Glutamatergic neuron (in vitro differentiated cells): ENCODE results near the gene PGLYRP4. TPM values are rescaled to one million over a fixed set of nuclear protein-coding genes. Genes with fewer than 3 reads are reported as not detected.
A peak's percentile ranks its signal among the peaks of the same experiment; 100 is the strongest.
"Not testable (repeated sequence)": the region's sequence is repeated elsewhere in the genome, so short reads cannot be mapped to it uniquely, and the experiment has no call there.

Experiments
- DNase-seq: peaks from one replicate; pipeline ENCODE4 v3.0.0; 2022
- H3K27ac Mint-ChIP-seq: one replicate; pipeline ENCODE4 v1.8.0; 2020; ENCODE audit warnings: mild to moderate bottlenecking, mixed read lengths, inconsistent platforms; ENCODE audit not compliant: unreplicated experiment
- H3K27me3 Mint-ChIP-seq: one replicate; pipeline ENCODE4 v1.8.0; 2020; ENCODE audit warnings: mild to moderate bottlenecking, moderate library complexity, mixed read lengths, inconsistent platforms; ENCODE audit not compliant: unreplicated experiment
- H3K36me3 Mint-ChIP-seq: one replicate; pipeline ENCODE4 v1.8.0; 2020; ENCODE audit warnings: mild to moderate bottlenecking, mixed read lengths, inconsistent platforms; ENCODE audit not compliant: unreplicated experiment
- H3K4me1 Mint-ChIP-seq: one replicate; pipeline ENCODE4 v1.8.0; 2020; ENCODE audit warnings: mild to moderate bottlenecking, low read depth, mixed read lengths, inconsistent platforms; ENCODE audit not compliant: unreplicated experiment
- H3K4me3 Mint-ChIP-seq: one replicate; pipeline ENCODE4 v1.8.0; 2020; ENCODE audit warnings: mild to moderate bottlenecking, mixed read lengths, inconsistent platforms; ENCODE audit not compliant: unreplicated experiment
- H3K9me3 Mint-ChIP-seq: one replicate; pipeline ENCODE4 v1.8.0; 2020; ENCODE audit warnings: mild to moderate bottlenecking, moderate library complexity, mixed read lengths, inconsistent platforms; ENCODE audit not compliant: unreplicated experiment
- total RNA-seq: library from RNA; stranded (reverse); fragmentation: NEBNext Ultra II Directional; extraction: Animal tissue kit (Norgen Biotek cat#: 25700); gene quantifications from one replicate; pipeline ENCODE4 v1.2.1, GENCODE V29; 2021; ENCODE audit not compliant: unreplicated experiment
- TF ChIP-seq, protein P1 (sequence below): fragments of 200-600 bp; sonication (generic); IDR thresholded peaks from one replicate; pipeline ENCODE4 v1.5.0; 2021; ENCODE audit not compliant: partially characterized antibody, unreplicated experiment

PGLYRP4 gene
- total RNA-seq, 1 donor from 2014 or later, result not detected

DNA sequence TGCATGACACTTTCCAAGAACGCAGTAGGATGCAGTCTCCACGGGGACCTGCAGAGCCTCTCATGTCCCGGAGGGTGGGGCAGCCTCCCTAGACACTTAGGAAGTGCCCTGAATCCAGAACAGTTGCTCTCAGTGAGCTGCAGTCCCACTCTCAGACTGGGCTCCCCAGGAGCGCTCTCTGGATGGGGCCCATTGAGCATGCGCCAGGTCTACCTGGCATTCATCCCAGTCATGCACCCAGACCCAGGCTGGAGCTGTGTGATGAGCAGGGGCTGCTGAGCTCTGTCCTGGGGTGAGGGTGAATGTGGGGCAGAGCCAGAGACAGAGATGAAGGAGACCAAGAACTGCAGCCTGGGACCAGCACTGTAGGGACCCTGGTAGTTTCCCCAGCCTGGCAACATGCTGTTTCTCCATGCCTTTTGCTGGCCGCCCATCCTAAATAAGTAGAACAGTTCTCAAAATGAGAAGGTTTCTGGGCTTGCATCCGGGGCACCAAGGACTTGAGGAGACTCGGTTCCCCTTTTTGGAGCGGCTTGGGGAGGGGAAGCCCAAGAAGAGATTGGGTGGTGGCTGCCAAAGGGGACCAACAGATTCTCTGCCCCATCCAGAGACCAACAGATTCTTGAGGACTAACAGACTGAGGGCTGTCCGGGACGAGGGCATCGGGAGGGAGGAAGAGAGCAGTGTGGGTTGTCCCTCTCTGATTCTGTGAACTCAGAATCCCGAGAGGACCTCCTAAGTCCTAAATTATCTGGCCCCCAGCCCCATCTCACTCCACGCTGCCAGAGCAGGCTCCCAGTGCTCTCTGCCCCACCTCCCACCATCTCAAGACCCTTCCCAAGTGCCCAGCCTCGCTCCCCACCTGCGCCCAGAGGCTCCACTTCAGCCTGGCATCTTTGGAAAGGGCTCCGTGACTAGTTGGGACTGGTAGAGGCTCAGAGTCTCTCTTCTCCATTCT, 1.0 kb upstream of the PGLYRP4 start:
- Mint-ChIP-seq H3K36me3 (no peaks in the 10 kb centered on the region), H3K4me3 (no peak overlapping the region), H3K27me3 (peaks cover 7% of the 10 kb centered on the region), H3K27ac (no peak overlapping the region), H3K4me1 (no peaks in the 10 kb centered on the region), H3K9me3 (no peaks in the 10 kb centered on the region)
- no peak for DNase-seq
- TF ChIP-seq, protein P1, sequence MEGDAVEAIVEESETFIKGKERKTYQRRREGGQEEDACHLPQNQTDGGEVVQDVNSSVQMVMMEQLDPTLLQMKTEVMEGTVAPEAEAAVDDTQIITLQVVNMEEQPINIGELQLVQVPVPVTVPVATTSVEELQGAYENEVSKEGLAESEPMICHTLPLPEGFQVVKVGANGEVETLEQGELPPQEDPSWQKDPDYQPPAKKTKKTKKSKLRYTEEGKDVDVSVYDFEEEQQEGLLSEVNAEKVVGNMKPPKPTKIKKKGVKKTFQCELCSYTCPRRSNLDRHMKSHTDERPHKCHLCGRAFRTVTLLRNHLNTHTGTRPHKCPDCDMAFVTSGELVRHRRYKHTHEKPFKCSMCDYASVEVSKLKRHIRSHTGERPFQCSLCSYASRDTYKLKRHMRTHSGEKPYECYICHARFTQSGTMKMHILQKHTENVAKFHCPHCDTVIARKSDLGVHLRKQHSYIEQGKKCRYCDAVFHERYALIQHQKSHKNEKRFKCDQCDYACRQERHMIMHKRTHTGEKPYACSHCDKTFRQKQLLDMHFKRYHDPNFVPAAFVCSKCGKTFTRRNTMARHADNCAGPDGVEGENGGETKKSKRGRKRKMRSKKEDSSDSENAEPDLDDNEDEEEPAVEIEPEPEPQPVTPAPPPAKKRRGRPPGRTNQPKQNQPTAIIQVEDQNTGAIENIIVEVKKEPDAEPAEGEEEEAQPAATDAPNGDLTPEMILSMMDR, result no peak

DNA sequence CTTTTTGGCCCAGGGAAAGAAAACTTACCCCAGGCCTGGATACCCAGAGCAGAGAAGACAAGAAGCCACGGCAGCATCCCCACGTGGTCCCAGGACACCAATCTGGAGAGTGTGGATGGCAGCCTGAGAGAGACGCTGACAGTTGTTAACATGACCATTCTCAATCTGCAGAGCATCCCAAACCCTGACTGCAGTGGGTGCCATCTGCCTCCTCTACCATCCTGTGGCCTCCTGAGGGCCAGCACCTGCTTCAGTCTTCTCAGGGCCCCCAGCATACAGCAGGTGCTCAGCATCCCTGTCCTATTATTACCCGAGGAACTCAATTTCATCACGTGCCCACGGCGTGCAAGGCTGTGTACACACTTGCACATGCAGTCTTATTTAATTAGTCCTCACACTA, 785 bp downstream of the PGLYRP4 start:
- no peak for DNase-seq
- Mint-ChIP-seq H3K4me1 (no peaks in the 10 kb centered on the region), H3K4me3 (no peak overlapping the region), H3K36me3 (no peaks in the 10 kb centered on the region), H3K9me3 (no peaks in the 10 kb centered on the region), H3K27me3 (peaks cover 7% of the 10 kb centered on the region), H3K27ac (peak overlapping the region; percentile 2)
- TF ChIP-seq, protein P1, result no peak

DNA sequence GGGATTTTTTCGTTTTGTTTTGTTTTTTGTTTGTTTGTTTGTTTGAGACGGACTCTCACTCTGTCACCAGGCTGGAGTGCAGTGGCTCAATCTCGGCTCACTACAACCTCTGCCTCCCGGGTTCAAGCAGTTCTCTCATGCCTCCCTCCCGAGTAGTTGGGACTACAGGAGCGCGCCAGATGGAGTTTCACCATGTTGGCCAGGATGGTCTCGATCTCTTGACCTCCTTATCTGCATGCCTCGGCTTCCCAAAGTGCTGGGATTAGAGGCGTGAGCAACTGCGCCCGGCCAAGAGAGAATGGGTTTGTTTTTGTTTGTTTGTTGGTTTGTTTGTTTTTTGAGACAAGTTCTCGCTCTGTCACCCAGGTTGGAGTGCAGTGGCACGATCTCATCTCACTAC, 1.6 kb downstream of the PGLYRP4 start:
- H3K27me3 Mint-ChIP-seq, result peaks cover 13% of the 10 kb centered on the region

DNA sequence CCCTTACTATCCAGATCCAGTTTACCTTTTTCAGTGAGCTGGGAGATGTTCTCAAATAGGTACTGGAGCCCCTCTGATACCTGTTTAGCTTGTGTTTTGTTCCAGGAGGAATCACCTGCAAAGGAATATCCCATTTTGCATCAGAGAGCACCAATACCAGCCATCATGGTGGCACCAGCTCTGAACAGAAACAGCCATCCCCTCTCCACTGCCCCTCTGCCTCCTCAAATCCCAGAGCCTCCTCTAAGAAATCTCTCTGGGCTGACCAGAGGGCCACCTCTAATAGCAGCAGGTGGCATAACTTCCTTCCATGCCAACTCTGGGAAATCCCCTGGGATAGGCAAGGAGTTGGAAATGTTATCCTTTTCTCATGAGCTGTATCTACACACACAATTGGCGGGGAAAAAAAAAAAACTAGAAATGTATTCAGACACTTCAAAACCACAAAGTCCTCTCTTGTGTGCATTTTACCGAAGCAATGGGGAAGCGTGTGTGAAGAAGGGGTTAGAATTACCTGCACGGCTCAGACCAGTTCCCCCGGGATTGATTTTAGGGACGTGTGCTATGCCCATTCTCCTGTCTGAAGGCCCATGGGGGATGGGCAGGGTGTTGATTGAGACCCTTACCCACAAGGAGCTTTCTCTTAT, 2.4 kb downstream of the PGLYRP4 start:
- no peak overlapping the region for H3K27ac Mint-ChIP-seq
- H3K9me3 Mint-ChIP-seq, result no peaks in the 10 kb centered on the region
- H3K27me3 Mint-ChIP-seq, result peaks cover 13% of the 10 kb centered on the region
- no peaks in the 10 kb centered on the region for H3K4me1 Mint-ChIP-seq
- H3K4me3 Mint-ChIP-seq, result no peak overlapping the region
- TF ChIP-seq, protein P1, result no peak
- DNase-seq, result no peak
- H3K36me3 Mint-ChIP-seq, result peaks cover 7% of the 10 kb centered on the region

More for the DNA sequence above, 1.6 kb downstream of the PGLYRP4 start:
- H3K9me3 Mint-ChIP-seq, H3K4me3 Mint-ChIP-seq, DNase-seq, H3K4me1 Mint-ChIP-seq, H3K27ac Mint-ChIP-seq, H3K36me3 Mint-ChIP-seq: not testable (repeated sequence)

DNA sequence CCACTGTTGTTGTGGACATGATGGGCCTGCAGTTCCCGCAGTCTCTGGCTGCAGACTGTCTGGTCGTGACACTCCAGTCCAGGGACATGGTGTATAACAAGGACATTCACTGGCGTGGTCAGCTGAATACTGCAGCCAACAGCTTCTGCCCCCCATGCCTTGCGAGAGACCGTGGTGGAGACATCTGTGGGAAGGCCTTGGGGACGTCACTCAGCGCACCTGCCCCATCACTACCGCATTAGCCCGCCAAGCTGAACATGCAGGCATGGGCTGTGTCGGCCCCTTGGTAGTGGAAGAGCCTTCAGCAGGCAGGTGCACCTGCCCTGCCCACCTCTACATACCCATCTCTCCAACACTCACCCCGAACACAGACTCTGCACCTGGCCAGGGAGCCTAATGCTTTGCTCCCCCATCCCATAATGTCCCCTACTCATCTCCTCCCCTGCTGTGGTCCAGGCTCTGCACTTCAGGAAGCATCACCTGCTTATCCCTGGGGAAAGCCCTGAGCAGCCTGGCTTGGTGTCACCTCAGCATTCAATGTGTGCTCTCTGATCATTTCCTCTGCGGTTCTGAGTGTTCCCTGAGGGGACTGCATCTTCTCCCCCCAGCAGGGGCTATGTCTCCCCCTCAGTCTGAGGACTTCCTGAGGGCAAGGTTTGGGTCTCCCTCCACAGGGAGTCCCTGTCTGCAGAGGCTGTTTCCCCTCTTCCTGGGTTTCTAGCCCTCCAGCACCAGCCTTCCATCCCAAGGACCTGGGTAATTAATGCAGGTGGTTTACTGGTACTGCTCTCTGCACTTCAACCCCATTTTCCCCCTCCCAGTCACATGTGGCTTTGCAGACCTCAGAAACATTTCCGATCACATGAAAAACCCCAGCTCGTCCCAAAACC, 3.2 kb downstream of the PGLYRP4 start:
- Mint-ChIP-seq H3K9me3 (no peaks in the 10 kb centered on the region), H3K36me3 (peaks cover 7% of the 10 kb centered on the region), H3K27ac (no peak overlapping the region), H3K27me3 (peaks cover 13% of the 10 kb centered on the region), H3K4me3 (no peak overlapping the region), H3K4me1 (no peaks in the 10 kb centered on the region)
- no peak for DNase-seq
- TF ChIP-seq, protein P1, result no peak
